ENCODE data around the gene ERN2. TPM values are rescaled to one million over a fixed set of nuclear protein-coding genes. Genes with fewer than 3 reads are reported as not detected.

Gene ERN2
- total RNA-seq, 1 donor from 2014 or later, result not detected

- DNase-seq (ENCODE audit: extremely low read depth, low read depth, low spot score), result no peak
These were observed 22.1 kb downstream of the ERN2 start for GRCh38 chr16:23690771-23691482.

- no peak for DNase-seq (ENCODE audit: extremely low read depth, low read depth, low spot score)
These were observed 23.4 kb downstream of the ERN2 start for GRCh38 chr16:23689442-23690187.

GRCh38 chr16:23687034-23687808 is 25.8 kb downstream of the ERN2 start:
- DNase-seq (ENCODE audit: extremely low read depth, low read depth, low spot score), result no peak

GRCh38 chr16:23683487-23683886 is 29.5 kb downstream of the ERN2 start:
- DNase-seq (ENCODE audit: extremely low read depth, low read depth, low spot score), result no peak

GRCh38 chr16:23682181-23682580 is 30.8 kb downstream of the ERN2 start:
- DNase-seq (ENCODE audit: extremely low read depth, low read depth, low spot score), result no peak

GRCh38 chr16:23679986-23680336 is 33.1 kb downstream of the ERN2 start:
- DNase-seq (ENCODE audit: extremely low read depth, low read depth, low spot score), result no peak

- no peak for DNase-seq (ENCODE audit: extremely low read depth, low read depth, low spot score)
These were observed 33.6 kb downstream of the ERN2 start for GRCh38 chr16:23679274-23679985.

- no peak for DNase-seq (ENCODE audit: extremely low read depth, low read depth, low spot score)
These were observed 34.4 kb downstream of the ERN2 start, which contains the start of gene PLK1 for GRCh38 chr16:23678430-23679273. PLK1 (plus strand) TSS chr16:23678889; CDS start chr16:23678933, 44 bp downstream.

- no peak for DNase-seq (ENCODE audit: extremely low read depth, low read depth, low spot score)
These were observed 36.0 kb downstream of the ERN2 start for GRCh38 chr16:23676924-23677480.

GRCh38 chr16:23673971-23674614 is 38.9 kb downstream of the ERN2 start:
- no peak for DNase-seq (ENCODE audit: extremely low read depth, low read depth, low spot score)

GRCh38 chr16:23670137-23670776 is 42.8 kb downstream of the ERN2 start:
- no peak for DNase-seq (ENCODE audit: extremely low read depth, low read depth, low spot score)

GRCh38 chr16:23668873-23669272 is 44.1 kb downstream of the ERN2 start:
- DNase-seq (ENCODE audit: extremely low read depth, low read depth, low spot score), result no peak

GRCh38 chr16:23668225-23668624 is 44.8 kb downstream of the ERN2 start:
- no peak for DNase-seq (ENCODE audit: extremely low read depth, low read depth, low spot score)

- no peak for DNase-seq (ENCODE audit: extremely low read depth, low read depth, low spot score)
These were observed 45.7 kb downstream of the ERN2 start for GRCh38 chr16:23667355-23667659.

- DNase-seq (ENCODE audit: extremely low read depth, low read depth, low spot score), result no peak
These were observed 46.3 kb downstream of the ERN2 start for GRCh38 chr16:23666571-23667354.

- DNase-seq (ENCODE audit: extremely low read depth, low read depth, low spot score), result no peak
These were observed 49.1 kb downstream of the ERN2 start for GRCh38 chr16:23663918-23664317.

- DNase-seq (ENCODE audit: extremely low read depth, low read depth, low spot score), result no peak
These were observed 61.0 kb downstream of the ERN2 start for GRCh38 chr16:23651943-23652468.

Measured in glomerular endothelial cell (primary cell).